ENCODE results near the gene PLEKHD1.
"Not testable (repeated sequence)": the region's sequence is repeated elsewhere in the genome, so short reads cannot be mapped to it uniquely, and the experiment has no call there.

Gene PLEKHD1

GRCh38 chr14:69481815-69482568 is 2.5 kb upstream of the PLEKHD1 start:
- DNase-seq (ENCODE audit: low read depth) = no peak

DNA sequence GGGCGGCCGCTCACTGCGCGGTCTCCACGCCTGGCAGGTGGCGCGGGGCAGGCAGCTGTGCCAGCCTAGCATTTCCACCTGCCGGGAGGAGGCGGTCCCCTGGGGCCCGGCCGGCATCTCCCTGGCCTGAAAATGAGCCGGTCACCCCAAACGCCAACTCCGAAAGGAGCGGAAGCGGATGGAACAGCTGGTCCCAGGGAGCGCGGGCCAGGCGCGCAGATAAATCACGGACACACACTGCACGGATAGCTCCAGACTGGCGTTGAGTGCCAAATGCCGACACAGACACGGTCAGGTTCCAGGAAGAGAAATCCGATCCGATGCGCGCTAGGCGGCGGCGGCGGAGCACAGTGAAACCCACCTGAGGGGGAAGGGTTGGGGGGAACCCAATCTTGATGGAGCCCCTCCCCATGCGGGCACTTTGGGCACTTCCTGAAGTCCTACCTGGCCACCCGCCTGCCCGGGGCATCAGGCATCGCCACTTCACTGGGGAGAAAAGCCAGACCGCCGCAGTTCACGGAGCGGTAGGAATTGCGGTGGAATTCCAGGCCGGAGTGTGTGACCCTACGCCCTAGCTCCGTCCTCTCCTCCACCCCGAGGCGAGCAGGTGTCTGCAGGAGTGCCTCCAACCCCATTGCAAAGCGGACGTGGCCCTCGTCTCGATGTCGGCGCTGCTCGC is 624 bp upstream of the PLEKHD1 start:
- no peak for DNase-seq (ENCODE audit: low read depth)

- no peak for DNase-seq (ENCODE audit: low read depth)
These were observed 760 bp downstream of the PLEKHD1 start for GRCh38 chr14:69485315-69485660.

DNA sequence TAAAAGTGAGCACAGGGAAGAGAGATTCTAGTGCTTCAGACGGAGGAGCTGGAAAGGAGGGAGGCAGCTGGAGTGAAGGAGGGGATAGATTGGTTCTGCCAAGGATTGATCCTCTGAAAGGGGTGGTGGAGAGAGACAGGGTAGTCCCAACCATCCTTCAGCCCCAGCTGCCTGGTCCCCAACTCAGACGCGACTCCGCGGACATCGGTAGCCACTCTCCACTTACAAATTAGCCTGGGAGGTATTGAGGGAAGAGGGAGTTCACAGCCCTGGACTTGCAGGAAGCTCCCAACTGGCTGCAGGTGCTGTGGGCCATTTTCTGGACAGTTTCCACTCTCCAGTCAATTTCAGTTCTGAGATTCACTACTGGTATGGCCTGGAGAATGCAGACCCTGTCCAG is 1.2 kb downstream of the PLEKHD1 start:
- no peak for DNase-seq (ENCODE audit: low read depth)

DNA sequence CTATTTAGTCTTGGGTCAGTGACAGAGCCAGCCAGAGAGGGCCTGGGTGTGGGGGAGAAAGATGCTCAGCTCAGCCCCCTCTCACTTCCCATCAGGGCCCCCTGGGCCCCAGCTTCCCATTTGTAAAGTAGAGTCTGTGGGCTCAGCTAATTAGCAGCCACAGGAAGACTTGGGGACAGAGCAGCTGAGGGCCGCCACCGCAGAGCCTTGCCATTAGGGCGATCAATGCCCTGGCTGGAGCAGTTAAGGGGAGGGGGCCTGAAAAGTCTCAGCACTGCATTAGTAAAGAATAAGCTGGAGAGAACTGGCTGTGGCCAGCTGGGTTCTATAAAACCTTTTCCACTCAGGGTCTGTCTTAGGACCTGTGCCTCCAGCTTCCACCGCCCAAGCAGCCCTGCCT is 2.7 kb downstream of the PLEKHD1 start:
- DNase-seq (ENCODE audit: low read depth) = no peak

GRCh38 chr14:69487771-69488170 is 3.2 kb downstream of the PLEKHD1 start:
- no peak for DNase-seq (ENCODE audit: low read depth)

DNA sequence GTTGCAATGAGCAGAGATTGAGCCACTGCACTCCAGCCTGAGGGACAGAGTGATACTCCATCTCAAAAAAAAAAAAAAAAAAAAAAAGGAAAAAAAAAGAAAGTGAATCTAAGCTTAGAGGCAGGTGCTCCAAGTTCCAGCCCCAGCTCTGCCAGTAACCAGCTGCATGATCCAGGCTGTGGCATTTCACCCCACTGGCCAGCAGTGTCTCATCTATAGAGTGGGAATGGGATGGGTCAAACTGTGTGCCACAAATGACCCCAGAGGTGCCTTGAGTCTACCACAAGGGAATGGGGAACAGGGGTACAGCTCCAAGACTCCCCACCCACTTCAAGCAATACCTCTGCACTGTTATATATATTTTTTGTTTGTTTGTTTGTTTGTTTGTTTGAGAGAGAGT is 5.0 kb downstream of the PLEKHD1 start:
- no peak for DNase-seq (ENCODE audit: low read depth)

GRCh38 chr14:69490219-69490918 is 5.8 kb downstream of the PLEKHD1 start:
- DNase-seq (ENCODE audit: low read depth) = no peak

GRCh38 chr14:69491193-69491592 is 6.7 kb downstream of the PLEKHD1 start:
- DNase-seq (ENCODE audit: low read depth) = no peak

- DNase-seq (ENCODE audit: low read depth) = no peak
These were observed 8.5 kb downstream of the PLEKHD1 start for GRCh38 chr14:69493038-69493437.

GRCh38 chr14:69493791-69494190 is 9.3 kb downstream of the PLEKHD1 start:
- no peak for DNase-seq (ENCODE audit: low read depth)

GRCh38 chr14:69495341-69495921 is 10.9 kb downstream of the PLEKHD1 start:
- no peak for DNase-seq (ENCODE audit: low read depth)

DNA sequence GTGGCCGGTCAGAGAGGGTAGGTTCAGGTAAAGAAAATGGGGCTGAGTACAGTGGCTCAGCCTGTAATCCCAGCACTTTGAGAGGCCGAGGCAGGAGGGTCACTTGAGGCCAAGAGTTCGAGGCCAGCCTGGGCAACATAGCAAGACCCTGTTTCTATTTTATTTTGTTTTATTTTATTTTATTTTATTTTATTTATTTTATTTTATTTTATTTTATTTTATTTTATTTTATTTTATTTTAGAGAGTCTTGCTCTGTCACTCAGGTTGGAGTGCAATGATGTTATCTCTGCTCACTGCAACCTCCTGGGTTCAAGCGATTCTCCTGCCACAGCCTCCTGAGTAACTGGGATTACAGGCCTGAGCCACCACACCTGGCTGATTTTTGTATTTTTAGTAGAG is 13.3 kb downstream of the PLEKHD1 start:
- DNase-seq (ENCODE audit: low read depth) = not testable (repeated sequence)

- DNase-seq (ENCODE audit: low read depth) = not testable (repeated sequence)
These were observed 13.8 kb downstream of the PLEKHD1 start for GRCh38 chr14:69498286-69498685.

- DNase-seq (ENCODE audit: low read depth) = no peak
These were observed 14.9 kb downstream of the PLEKHD1 start for GRCh38 chr14:69499436-69499835.

GRCh38 chr14:69500096-69500495 is 15.6 kb downstream of the PLEKHD1 start:
- DNase-seq (ENCODE audit: low read depth) = no peak

DNA sequence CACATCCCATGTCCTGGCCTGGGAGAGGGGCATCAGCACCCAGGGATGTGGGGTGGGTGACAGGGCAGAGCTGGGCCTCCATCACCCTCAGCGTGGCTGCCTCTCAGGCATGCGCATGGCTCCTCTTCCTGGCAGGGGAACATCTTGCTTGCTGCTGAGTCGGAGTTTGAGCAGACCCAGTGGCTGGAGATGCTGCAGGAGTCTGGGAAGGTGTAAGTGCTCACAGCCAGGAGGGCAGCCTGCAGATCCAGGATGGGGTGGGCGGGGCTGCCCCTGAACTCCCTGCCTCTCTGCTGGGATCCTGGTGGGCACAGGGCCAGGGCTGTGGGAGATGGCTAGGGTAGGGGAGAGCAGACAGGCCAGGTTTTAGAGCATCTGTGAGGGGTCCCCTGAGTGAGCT is 16.2 kb downstream of the PLEKHD1 start:
- DNase-seq (ENCODE audit: low read depth) = no peak

GRCh38 chr14:69501423-69501838 is 16.9 kb downstream of the PLEKHD1 start:
- no peak for DNase-seq (ENCODE audit: low read depth)

GRCh38 chr14:69504775-69505174 is 20.2 kb downstream of the PLEKHD1 start:
- no peak for DNase-seq (ENCODE audit: low read depth)

DNA sequence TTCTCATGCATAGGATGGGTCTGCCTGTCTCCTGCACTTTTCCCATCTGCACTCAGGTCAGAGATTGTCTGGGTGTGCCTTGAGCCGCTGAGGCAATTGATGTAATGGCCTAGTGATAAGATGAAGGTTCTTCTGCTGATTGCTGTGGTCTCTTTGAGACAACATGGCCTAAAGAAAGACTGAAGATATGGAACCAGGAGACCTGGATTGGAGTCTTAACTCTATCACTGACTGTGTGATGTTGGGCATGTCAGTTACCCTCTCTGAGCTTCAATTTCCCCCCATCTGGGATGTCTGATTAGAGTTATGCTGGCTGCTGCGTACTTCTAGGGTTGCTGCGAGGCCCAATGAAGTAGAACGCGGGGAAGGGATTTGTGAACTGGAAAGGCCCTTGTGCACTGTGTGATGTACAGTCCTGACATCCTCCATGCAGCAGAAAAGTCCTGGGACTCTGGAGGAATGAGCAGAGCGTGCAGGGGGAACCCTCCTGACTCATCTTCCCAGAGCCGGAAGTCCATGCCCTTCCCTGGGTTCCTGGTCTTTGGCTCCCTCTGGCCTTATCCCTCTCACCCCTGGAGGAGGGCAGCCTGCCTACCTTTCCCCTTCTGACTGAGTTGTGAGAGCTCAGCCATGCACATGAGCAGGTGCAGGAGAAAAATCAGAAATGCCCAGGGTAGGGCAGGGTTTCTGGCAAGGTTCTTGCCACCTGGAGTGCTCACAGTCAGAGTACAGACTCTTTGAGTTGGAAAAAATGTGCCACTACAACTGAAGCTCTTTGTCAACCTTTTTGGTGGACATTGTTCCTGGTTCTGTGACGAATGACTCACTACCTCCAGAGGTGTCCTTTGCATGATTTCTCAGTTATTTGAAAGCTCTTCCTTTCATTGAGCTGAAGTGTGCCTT is 21.1 kb downstream of the PLEKHD1 start:
- DNase-seq (ENCODE audit: low read depth) = no peak

- DNase-seq (ENCODE audit: low read depth) = no peak
These were observed 21.7 kb downstream of the PLEKHD1 start for GRCh38 chr14:69506241-69506595.
